ENCODE measurements around the gene EIF4E2. TPM values are rescaled to one million over a fixed set of nuclear protein-coding genes. Genes with fewer than 3 reads are reported as not detected.

EIF4E2 gene
- 10 to 100 TPM; 45.8 to 48.5 TPM for total RNA-seq
- long read RNA-seq, transcript EIF4E2-202 (7 exons, 3,448 nt) = minor isoform, 10 of 57 reads
- long read RNA-seq, transcript EIF4E2-207 (8 exons, 3,525 nt) = major isoform, 25 of 57 reads
- long read RNA-seq, partial matches to known transcripts = 0 of 57 reads
- long read RNA-seq, other reads (novel, unspliced or antisense) = 14 of 57 reads

- intact Hi-C loops (cut with DNase I) = no loop called here
- ATAC-seq (peak; percentile 98), DNase-seq (peak; percentile 96)
These were observed at the start of gene EIF4E2, which contains the start of gene TIGD1 for GRCh38 chr2:232550354-232551249. Gene EIF4E2 (plus strand): TSS chr2:232550689. CDS start chr2:232550725, 36 bp downstream. Gene TIGD1 (minus strand): TSS chr2:232550557. CDS start chr2:232549882, 675 bp downstream.

DNA sequence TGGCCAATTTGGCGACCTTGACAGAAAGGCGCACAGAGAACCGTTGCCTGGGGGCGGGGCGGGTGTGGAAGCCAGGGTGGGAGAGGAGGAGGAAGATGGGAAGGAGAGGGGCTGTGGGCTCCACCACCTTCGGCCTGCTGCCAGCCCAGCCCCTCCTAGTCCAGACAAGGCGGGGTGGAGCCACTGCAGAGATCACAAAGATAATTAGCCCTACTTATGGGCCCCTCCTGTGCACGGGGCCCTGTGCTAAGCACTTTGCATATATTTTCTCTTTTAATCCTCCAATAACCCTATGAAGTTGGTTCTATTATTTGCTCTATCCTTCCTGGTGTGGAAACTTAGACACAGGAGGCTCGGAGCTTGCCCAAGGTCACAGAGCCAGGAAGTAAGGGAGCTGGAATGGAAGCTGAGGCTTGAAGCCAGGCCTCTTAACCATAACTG is 49.1 kb upstream of the EIF4E2 start:
- ATAC-seq = no peak
- no peak for DNase-seq
- intact Hi-C loops (cut with DNase I) = no loop called here

GRCh38 chr2:232501794-232502390 is 48.6 kb upstream of the EIF4E2 start:
- DNase-seq (no peak), ATAC-seq (no peak)
- intact Hi-C loops (cut with DNase I) = no loop called here

- DNase-seq = no peak
- peak in 1 of 2 donors; percentile 25 for ATAC-seq
- intact Hi-C loops (cut with DNase I) = no loop called here
These were observed 48.0 kb upstream of the EIF4E2 start for GRCh38 chr2:232502511-232502910.

DNA sequence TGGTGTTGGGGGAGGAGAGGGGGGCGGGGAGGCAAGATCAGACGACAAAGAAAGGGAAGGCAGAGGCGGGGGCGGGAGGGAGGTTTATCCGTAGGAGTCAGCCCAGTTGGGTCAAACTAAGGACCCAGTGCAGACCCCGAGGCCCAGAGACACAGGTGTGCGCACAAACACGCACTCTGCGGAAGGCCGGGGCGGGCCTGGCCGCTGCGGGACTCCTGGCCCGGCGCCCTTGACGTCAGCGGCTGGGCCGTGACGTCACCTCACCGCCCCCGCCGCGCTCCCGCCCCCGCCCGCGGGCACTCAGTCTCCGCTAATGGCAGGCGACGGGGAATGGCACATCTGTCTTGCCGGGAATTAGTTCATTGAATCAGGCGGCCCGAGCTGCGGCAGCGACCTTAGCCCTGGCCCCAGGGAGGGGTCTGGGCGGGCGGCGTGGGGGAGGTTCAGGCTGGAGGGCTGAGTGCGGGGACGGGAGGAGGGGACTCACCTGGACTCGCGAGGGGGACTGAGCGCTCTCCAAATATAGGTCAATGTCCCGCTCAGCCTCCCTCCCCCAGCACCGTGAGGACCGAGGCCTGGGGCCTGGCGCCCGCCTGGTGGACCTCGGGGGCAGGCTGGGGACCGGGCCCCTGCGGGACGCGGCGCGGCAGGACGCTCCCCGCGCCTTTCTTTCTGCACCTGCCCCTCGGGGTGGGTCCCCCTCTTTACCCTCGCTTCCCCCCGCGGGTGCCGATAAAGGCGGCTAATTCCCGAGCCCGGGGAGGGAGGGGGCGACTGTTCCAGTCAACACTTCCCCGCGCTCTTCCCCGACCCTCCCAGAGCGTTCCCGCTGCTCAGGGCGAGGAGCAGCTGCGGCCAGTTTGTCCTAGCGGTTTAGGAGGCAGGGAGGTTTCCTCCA is 47.3 kb upstream of the EIF4E2 start:
- intact Hi-C loops (cut with DNase I) = no loop called here
- ATAC-seq (peak; percentile 72 to 80), DNase-seq (peak; percentile 66)

- ATAC-seq (no peak), DNase-seq (no peak)
- intact Hi-C loops (cut with DNase I) = no loop called here
These were observed 46.6 kb upstream of the EIF4E2 start for GRCh38 chr2:232503809-232504323.

GRCh38 chr2:232504438-232504837 is 46.1 kb upstream of the EIF4E2 start:
- DNase-seq = no peak
- intact Hi-C loops (cut with DNase I) = no loop called here
- ATAC-seq = no peak

DNA sequence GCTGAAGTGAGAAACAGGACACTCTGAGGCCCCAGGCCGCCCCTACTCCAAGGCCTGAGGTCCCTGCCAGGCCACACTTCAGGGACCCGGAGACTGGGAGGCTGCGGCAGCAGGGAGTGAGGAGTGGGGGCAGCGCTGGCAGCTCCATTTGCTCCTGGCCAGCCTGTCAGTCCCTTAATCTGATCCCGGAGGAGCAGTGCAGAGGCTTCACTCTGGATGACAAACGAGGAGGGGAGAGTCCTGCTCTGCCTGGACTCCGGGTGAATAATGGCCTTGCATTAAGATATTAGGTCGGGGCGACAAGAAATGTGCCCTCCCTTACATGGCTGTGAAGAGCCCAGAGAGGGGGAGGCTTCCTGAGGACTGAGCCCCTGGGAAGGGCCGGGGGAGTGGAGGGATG is 44.6 kb upstream of the EIF4E2 start:
- no peak for ATAC-seq
- no peak for DNase-seq

GRCh38 chr2:232506709-232507108 is 43.8 kb upstream of the EIF4E2 start:
- no peak for DNase-seq
- intact Hi-C loops (cut with DNase I) = no loop called here
- no peak for ATAC-seq

More for the DNA sequence above, 44.6 kb upstream of the EIF4E2 start:
- intact Hi-C loops (cut with DNase I) = no loop called here

DNA sequence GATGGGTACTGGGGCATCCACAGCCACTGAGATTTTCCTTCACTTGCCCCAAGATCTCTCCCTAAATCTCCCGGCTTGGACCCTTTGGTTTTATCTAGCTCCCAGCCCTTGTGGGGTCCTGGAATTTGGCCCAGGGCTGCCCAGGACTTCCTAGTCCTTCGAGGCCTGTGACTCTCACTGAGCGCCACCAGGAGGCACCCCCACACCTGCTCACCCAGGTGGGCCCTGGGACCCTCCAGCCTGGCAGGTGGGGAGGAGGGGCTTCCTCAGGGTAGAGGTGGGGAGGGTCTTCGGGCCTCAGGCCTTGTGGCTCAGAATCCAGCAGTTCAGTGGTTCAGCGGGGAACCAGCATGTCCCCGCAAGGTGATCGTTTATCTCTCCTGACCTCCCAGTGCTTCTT is 42.2 kb upstream of the EIF4E2 start:
- intact Hi-C loops (cut with DNase I) = no loop called here
- DNase-seq (no peak), ATAC-seq (no peak)

GRCh38 chr2:232511336-232511890 is 39.1 kb upstream of the EIF4E2 start:
- ATAC-seq (no peak), DNase-seq (no peak)
- intact Hi-C loops (cut with DNase I) = no loop called here

- intact Hi-C loops (cut with DNase I) = no loop called here
- no peak for ATAC-seq
- DNase-seq = no peak
These were observed 37.9 kb upstream of the EIF4E2 start for GRCh38 chr2:232512602-232513001.

GRCh38 chr2:232513353-232513752 is 37.1 kb upstream of the EIF4E2 start:
- DNase-seq = no peak
- no peak for ATAC-seq
- intact Hi-C loops (cut with DNase I) = no loop called here

- intact Hi-C loops (cut with DNase I) = no loop called here
- no peak for ATAC-seq
- no peak for DNase-seq
These were observed 34.9 kb upstream of the EIF4E2 start for GRCh38 chr2:232515639-232516038.

DNA sequence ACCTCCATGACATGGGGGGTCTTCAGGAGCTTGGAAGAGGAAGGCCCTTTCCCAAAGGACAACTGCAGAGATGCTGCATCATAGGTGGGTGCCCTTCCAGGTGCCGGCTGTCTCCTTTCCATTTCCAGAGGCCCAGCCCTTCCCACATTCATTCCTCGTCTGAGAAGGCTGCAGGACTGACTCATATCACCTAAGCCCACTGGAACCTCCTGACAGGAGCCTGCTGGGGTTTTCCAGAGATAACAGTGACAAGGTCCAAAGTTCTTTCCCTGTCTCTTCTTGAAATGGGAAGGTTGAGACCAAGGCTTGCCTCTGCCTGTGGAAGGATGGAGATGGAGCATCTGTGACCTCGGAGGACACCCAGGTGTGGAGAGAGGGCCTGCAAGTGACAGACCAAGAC is 33.9 kb upstream of the EIF4E2 start:
- no peak for ATAC-seq
- intact Hi-C loops (cut with DNase I) = no loop called here
- no peak for DNase-seq

GRCh38 chr2:232518844-232519243 is 31.6 kb upstream of the EIF4E2 start:
- intact Hi-C loops (cut with DNase I) = no loop called here
- no peak for DNase-seq

GRCh38 chr2:232519581-232520438 is 30.7 kb upstream of the EIF4E2 start, which contains the start of gene PRSS56:
Gene PRSS56 (plus strand): TSS chr2:232520388. CDS start chr2:232520599, 211 bp downstream.
- DNase-seq = no peak
- intact Hi-C loops (cut with DNase I) = loop anchor here (5.0 to 10.0 kb wide), 4 partner anchors 68 to 618 kb away; no protein-coding TSS in a partner anchor
- ATAC-seq = no peak

More at GRCh38 chr2:232518844-232519243, 31.6 kb upstream of the EIF4E2 start:
- ATAC-seq = no peak

All from left cardiac atrium (tissue), 4 donors.